Measurements from ENCODE around the gene PRG3.
"Not testable (repeated sequence)": the region's sequence is repeated elsewhere in the genome, so short reads cannot be mapped to it uniquely, and the experiment has no call there.

The PRG3 gene

GRCh38 chr11:57390535-57390934, 9.6 kb upstream of the PRG3 start, which contains the start of gene PRG2:
Gene PRG2 (minus strand): TSS chr11:57390650. CDS start chr11:57389944, 706 bp downstream.
- DNase-seq (ENCODE audit: low read depth in 2 of 2): no peak

- DNase-seq (ENCODE audit: low read depth in 2 of 2): no peak
Observed at GRCh38 chr11:57387289-57388030, 6.5 kb upstream of the PRG3 start.

GRCh38 chr11:57386178-57386940, 5.4 kb upstream of the PRG3 start:
- no peak for DNase-seq (ENCODE audit: low read depth in 2 of 2)

- no peak for DNase-seq (ENCODE audit: low read depth in 2 of 2)
Observed at GRCh38 chr11:57379732-57380131, 1.2 kb downstream of the PRG3 start.

GRCh38 chr11:57378186-57378585, 2.8 kb downstream of the PRG3 start:
- DNase-seq (ENCODE audit: low read depth in 2 of 2): no peak

GRCh38 chr11:57377107-57377506, 3.8 kb downstream of the PRG3 start:
- DNase-seq (ENCODE audit: low read depth in 2 of 2): no peak

GRCh38 chr11:57376095-57377090, 4.6 kb downstream of the PRG3 start:
- DNase-seq (ENCODE audit: low read depth in 2 of 2): no peak

GRCh38 chr11:57375490-57375889, 5.5 kb downstream of the PRG3 start:
- DNase-seq (ENCODE audit: low read depth in 2 of 2): no peak

GRCh38 chr11:57374966-57375365, 6.0 kb downstream of the PRG3 start:
- DNase-seq (ENCODE audit: low read depth in 2 of 2): no peak

- DNase-seq (ENCODE audit: low read depth in 2 of 2): no peak
Observed at GRCh38 chr11:57373146-57373545, 7.8 kb downstream of the PRG3 start.

- DNase-seq (ENCODE audit: low read depth in 2 of 2): no peak
Observed at GRCh38 chr11:57370941-57371340, 10.0 kb downstream of the PRG3 start.

GRCh38 chr11:57370251-57370650, 10.7 kb downstream of the PRG3 start:
- no peak for DNase-seq (ENCODE audit: low read depth in 2 of 2)

GRCh38 chr11:57368845-57369232, 12.1 kb downstream of the PRG3 start:
- no peak for DNase-seq (ENCODE audit: low read depth in 2 of 2)

GRCh38 chr11:57368106-57368844, 12.7 kb downstream of the PRG3 start:
- DNase-seq (ENCODE audit: low read depth in 2 of 2): no peak

- DNase-seq (ENCODE audit: low read depth in 2 of 2): no peak
Observed at GRCh38 chr11:57364851-57365660, 15.9 kb downstream of the PRG3 start.

- no peak for DNase-seq (ENCODE audit: low read depth in 2 of 2)
Observed at GRCh38 chr11:57363131-57364080, 17.5 kb downstream of the PRG3 start.

- no peak for DNase-seq (ENCODE audit: low read depth in 2 of 2)
Observed at GRCh38 chr11:57361926-57362325, 19.0 kb downstream of the PRG3 start.

GRCh38 chr11:57361420-57361819, 19.5 kb downstream of the PRG3 start:
- DNase-seq (ENCODE audit: low read depth in 2 of 2): not testable (repeated sequence)

- no peak for DNase-seq (ENCODE audit: low read depth in 2 of 2)
Observed at GRCh38 chr11:57360991-57361390, 20.0 kb downstream of the PRG3 start.

Data from stimulated activated CD8-positive, alpha-beta memory T cell treated with anti-CD3 and anti-CD28 coated beads, Interleukin-2, amount 100 ng/mL, for 48 hours (primary cell).